A673 (cell line): ENCODE data around the gene CHST1. TPM values are rescaled to one million over a fixed set of nuclear protein-coding genes. Genes with fewer than 3 reads are reported as not detected.

Experiments
- BruUV-seq: library from RNA; stranded (reverse); fragments of 400-500 nt; replicated peaks from 2 replicates; lab custom pipeline; 2021; lab: Mats Ljungman, UMichigan
- CTCF ChIA-PET: fragments of 300-600 bp; sonication (Branson Sonifier 250); formaldehyde crosslinking; loops from one replicate; lab custom pipeline; 2022; ENCODE audit warnings: antibody characterized with exemption; lab: Charles Lee
- POLR2A ChIA-PET: fragments of 300-600 bp; sonication (Branson Sonifier 250); formaldehyde crosslinking; loops from one replicate; lab custom pipeline; 2022; ENCODE audit warnings: antibody characterized with exemption; ENCODE audit not compliant: low non-redundant PET; lab: Charles Lee
- DNase-seq: peaks from one replicate; pipeline ENCODE4 v3.0.0-alpha.2; 2015; ENCODE audit warnings: low spot score
- H3K27ac ChIP-seq: fragments of 200-600 bp; sonication (generic); 2 replicates; pipeline ENCODE4 v1.5.1; 2016; ENCODE audit warnings: mixed run types, low read depth, mild to moderate bottlenecking, mixed read lengths, antibody characterized with exemption, low read length; ENCODE audit not compliant: poor library complexity, severe bottlenecking
- H3K27me3 ChIP-seq: fragments of 200-600 bp; sonication (generic); replicated peaks from 2 replicates; pipeline ENCODE4 v1.6.1; 2017; ENCODE audit warnings: mixed run types, low read depth, mild to moderate bottlenecking, mixed read lengths, antibody characterized with exemption, low read length; ENCODE audit not compliant: insufficient read depth, poor library complexity
- H3K36me3 ChIP-seq: fragments of 200-600 bp; sonication (generic); 2 replicates; pipeline ENCODE4 v1.6.1; 2016; ENCODE audit warnings: mixed run types, mild to moderate bottlenecking, mixed read lengths, antibody characterized with exemption, low read length; ENCODE audit not compliant: insufficient read depth, poor library complexity, severe bottlenecking
- H3K4me1 ChIP-seq: fragments of 200-600 bp; sonication (generic); 2 replicates; pipeline ENCODE4 v1.6.1; 2017; ENCODE audit warnings: mixed run types, mild to moderate bottlenecking, mixed read lengths, antibody characterized with exemption, low read length; ENCODE audit not compliant: insufficient read depth, poor library complexity, severe bottlenecking
- H3K4me3 ChIP-seq: fragments of 200-600 bp; sonication (generic); 2 replicates; pipeline ENCODE4 v1.5.1; 2016; ENCODE audit warnings: low read depth, mixed run types, mild to moderate bottlenecking, mixed read lengths, low read length; ENCODE audit not compliant: poor library complexity, severe bottlenecking
- H3K9me3 ChIP-seq: fragments of 200-600 bp; sonication (generic); 2 replicates; pipeline ENCODE4 v1.6.1; 2016; ENCODE audit warnings: mixed run types, low read depth, mild to moderate bottlenecking, mixed read lengths, antibody characterized with exemption, low read length; ENCODE audit not compliant: poor library complexity, severe bottlenecking
- EZH2 ChIP-seq: fragments of 200-600 bp; sonication (generic); IDR thresholded peaks from 2 replicates; pipeline ENCODE4 v1.6.1; 2017; ENCODE audit warnings: borderline replicate concordance, low read depth, mild to moderate bottlenecking, mixed read lengths, antibody characterized with exemption, low read length; ENCODE audit not compliant: poor library complexity, severe bottlenecking
- intact Hi-C: fragments of 100-400 bp; cut with micrococcal nuclease; formaldehyde crosslinking; loops from one replicate; pipeline ENCODE4 v1.10.0; 2022; ENCODE audit not compliant: unreplicated experiment
- total RNA-seq: library from RNA; stranded (reverse); gene quantifications from 2 replicates; pipeline ENCODE4 v1.2.3, GENCODE V29; 2021
- TF ChIP-seq, protein P1 (sequence below): fragments of 300-800, 200-600 bp; sonication (generic); conservative IDR thresholded peaks from 2 replicates; pipeline ENCODE4 v1.5.1; 2017; ENCODE audit warnings: low read depth, mild to moderate bottlenecking, antibody characterized with exemption, low read length, moderate library complexity, mixed read lengths

Gene CHST1
- total RNA-seq, 1 experiment from 2014 or later, result 17.0 TPM

DNA sequence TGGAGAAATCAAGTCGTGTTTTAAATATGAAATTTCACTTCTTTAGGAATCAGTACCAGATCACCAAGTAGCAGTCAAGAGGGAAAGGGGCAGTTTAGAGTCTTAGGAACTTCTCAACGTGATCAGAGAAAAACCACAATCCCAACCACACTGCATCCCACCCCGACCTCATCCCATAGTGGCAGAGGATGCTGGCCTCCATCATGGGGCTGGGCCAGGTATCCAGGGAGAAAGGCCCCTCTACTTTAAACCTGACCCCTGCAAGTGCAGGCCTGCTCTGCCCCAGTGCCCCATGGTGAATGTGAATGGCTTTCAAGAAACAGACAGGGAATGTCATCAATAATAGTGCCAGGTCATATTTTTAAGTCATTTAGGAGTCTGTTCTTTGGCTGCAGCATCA is 12.1 kb downstream of the CHST1 start:
- Histone ChIP-seq H3K4me3 (no peak overlapping the region), H3K4me1 (peaks cover 6% of the 10 kb centered on the region), H3K36me3 (no peaks in the 10 kb centered on the region), H3K27me3 (no peaks in the 10 kb centered on the region), H3K9me3 (no peaks in the 10 kb centered on the region), H3K27ac (no peak overlapping the region)
- CTCF ChIA-PET, result no interaction called here
- no TSS peak for BruUV-seq
- DNase-seq, result no peak
- POLR2A ChIA-PET, result no interaction called here
- no peak for TF ChIP-seq EZH2
- TF ChIP-seq, protein P1, sequence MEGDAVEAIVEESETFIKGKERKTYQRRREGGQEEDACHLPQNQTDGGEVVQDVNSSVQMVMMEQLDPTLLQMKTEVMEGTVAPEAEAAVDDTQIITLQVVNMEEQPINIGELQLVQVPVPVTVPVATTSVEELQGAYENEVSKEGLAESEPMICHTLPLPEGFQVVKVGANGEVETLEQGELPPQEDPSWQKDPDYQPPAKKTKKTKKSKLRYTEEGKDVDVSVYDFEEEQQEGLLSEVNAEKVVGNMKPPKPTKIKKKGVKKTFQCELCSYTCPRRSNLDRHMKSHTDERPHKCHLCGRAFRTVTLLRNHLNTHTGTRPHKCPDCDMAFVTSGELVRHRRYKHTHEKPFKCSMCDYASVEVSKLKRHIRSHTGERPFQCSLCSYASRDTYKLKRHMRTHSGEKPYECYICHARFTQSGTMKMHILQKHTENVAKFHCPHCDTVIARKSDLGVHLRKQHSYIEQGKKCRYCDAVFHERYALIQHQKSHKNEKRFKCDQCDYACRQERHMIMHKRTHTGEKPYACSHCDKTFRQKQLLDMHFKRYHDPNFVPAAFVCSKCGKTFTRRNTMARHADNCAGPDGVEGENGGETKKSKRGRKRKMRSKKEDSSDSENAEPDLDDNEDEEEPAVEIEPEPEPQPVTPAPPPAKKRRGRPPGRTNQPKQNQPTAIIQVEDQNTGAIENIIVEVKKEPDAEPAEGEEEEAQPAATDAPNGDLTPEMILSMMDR, result no peak
- intact Hi-C loops, result no loop called here

DNA sequence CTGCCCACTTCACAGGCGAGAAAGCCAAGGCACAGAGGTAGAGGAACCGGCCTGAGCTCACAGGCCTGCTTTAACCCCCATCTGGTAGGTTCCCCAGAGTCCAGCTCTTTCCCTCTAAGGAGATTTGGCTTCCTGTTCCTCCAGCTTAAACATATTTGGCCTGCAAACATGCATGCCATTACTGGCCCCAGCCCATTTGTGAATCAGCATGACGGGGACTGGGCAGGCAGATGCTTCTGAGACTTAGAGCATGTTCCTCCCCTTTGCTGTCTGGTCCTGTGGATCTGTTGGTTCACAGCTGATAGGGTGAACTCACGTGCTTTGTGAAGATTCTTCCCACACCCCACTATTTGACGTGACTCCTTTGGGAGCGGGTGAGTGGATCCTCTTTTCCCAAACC is 12.6 kb downstream of the CHST1 start:
- POLR2A ChIA-PET, result no interaction called here
- no peak for TF ChIP-seq EZH2
- TF ChIP-seq, protein P1, result no peak
- Histone ChIP-seq H3K9me3 (no peaks in the 10 kb centered on the region), H3K27me3 (no peaks in the 10 kb centered on the region), H3K36me3 (no peaks in the 10 kb centered on the region), H3K4me1 (peaks cover 6% of the 10 kb centered on the region), H3K4me3 (no peak overlapping the region), H3K27ac (no peak overlapping the region)
- BruUV-seq, result no TSS peak
- intact Hi-C loops, result no loop called here
- DNase-seq, result no peak
- CTCF ChIA-PET, result no interaction called here

DNA sequence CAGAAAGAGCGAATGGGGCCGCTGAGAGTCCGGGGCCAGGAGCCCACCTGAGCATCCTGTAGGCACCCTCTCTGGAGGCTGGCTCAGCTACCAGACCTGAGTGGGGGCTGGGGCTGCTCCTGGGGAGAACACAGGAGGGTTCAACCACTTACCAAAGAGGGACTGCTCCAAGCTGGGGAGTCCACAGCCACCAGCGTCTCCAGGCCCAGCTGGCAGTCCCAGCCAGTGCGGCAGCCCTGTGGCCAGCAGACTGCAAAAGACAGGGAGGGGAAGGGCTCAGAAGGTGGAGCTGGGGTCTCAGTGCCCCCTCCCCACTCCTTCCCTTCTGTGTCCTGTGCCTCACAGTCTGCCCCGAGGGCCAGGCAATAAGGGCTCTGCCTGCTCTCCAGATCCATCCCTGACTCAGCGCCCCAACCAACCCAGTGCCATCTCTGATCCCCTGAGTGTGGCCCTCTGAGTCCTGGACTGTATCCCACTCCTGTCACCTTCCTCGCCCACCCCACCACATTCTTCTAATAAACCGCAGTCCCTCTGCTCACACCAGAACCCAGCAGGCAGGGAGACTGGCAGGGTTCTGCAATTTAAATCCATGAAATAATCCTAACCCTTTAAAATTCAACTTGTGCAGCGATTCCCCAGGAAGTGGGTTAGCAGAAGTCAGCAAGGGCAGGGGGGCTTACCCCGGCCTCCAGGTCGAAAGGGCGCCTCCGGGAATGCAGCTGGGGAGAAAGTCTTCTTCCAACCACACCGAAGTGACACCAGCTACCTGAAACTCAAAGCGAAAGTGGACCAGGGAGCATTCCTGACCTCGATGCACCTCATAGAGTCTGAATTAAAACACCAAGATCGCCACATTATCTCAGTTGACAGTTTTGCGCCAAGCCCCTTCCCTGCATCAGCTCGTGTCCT is 13.3 kb downstream of the CHST1 start:
- Histone ChIP-seq H3K27me3 (no peaks in the 10 kb centered on the region), H3K9me3 (no peaks in the 10 kb centered on the region), H3K36me3 (no peaks in the 10 kb centered on the region), H3K4me3 (no peak overlapping the region), H3K4me1 (peaks cover 6% of the 10 kb centered on the region), H3K27ac (no peak overlapping the region)
- TF ChIP-seq, protein P1, result no peak
- TF ChIP-seq EZH2, result no peak
- intact Hi-C loops, result no loop called here
- no TSS peak for BruUV-seq
- CTCF ChIA-PET, result no interaction called here
- POLR2A ChIA-PET, result no interaction called here
- DNase-seq, result no peak
